ENCODE data around the gene KCNG2.

KCNG2 gene

DNA sequence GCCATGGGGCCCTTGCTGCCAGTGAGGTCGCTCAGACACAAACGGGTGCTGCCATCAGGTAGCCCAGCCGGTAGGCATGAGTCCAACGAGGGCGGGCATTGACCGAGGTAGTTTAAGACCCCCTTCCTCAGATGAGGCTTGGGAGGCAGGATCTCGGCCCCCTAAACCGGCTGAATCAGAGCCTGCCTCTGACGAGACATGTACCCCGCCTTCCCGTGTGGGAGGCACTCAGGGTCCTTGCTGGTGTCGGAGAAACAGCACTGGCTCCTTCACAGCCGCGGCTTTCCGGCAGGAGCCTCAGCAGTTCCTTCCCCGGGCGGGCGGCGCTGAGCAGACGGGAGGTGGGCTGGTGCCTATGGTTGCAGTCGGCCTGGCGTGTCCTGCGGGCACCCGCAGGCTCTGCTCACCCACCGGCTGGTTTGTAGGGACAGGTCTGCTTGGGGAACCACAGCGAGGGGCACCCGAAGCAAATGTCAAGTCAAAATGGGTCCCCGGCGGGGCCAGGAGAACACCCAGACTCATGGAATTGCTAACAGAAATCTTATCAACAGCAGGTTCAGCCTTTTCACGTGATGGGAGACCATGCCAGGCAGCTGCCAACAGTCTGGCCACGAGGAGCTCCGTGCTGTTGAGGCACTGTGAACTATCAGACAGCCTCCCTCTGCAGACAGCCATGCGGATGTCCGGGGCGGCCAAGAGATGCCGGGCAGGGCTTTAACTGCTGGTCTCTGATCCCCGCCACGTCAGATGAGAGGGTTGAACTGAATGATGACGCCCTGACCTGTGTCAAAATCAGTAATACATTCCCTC, 2.8 kb downstream of the KCNG2 start:
- no peak for DNase-seq

DNA sequence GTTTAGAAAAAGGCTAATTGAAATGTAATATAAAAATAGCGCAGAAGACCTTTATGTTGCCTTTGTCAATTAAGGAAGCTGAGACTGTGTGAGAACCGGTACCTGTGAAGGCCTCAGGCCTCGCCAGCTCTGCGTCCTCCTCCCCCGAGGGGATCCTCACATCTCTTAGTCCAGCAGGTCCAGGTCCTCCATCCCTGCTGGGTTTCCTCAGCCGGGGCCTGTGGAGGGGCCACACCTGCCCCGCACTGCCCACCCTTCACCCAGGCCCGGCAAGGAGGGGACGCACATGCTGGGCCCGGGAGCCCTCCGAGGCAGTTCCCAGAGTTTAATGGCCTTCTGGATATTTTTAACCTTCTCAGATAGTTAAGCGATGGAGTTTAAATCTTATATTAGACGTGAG, 3.5 kb downstream of the KCNG2 start:
- no peak for DNase-seq

DNA sequence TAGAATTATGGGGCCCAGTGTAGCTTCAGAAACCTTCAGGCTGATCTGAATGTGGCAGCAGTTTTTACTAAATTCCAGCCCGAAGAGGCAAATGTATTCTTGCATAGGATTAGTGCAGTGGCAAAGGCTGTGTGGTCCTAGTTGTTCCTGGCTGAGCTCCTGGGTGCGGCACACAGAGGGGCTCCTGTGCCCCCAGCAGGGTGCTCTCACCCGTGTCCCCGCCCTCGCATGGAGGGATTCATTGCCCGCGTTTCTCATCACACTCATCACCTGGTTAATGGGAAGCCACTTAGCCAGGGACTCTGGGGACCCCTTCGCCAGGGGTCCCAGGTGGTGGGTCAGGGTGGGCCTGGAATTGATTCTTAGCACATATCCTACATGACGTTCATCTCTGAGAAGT, 3.9 kb downstream of the KCNG2 start:
- DNase-seq, result no peak

DNA sequence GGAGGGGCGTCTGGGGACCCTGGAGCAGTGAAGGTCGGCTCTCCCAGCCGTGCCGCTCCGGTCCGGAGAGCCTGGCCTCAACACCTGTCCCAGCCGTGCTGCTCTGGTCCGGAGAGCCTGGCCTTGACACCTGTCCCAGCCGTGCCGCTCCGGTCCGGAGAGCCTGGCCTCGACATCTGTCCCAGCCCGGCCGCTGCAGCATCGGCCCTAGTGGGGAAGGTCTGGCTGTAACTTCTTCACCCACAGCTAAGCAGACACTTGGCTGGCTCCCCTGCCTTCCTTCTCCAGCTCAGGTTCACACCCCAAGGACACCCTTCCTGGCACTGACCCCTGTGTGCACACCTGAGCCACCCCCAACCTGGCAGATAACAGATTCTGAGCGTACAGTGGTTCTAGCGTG, 4.6 kb downstream of the KCNG2 start:
- DNase-seq, result no peak

DNA sequence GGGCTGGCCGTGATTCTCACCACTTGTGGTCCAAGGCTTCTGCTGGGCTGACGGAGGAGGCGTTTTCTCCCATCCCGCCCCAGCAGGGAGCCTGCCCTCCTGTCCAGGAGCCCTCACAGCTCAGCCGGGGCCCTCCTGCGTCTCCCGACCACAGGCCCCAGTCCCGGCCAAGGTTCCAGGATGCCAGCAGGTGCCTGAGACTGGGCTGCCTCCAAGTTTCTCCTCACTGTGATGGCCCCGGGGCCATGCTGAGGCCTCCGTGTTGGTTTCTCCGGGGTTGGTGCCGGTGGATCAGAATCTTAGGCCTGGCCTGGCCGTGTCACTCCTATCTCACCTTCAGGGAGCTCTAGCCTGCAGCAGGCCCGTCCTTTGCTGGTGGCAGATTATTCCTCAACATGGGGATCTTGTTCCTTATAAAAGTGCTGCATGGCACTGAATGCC, 5.9 kb downstream of the KCNG2 start:
- DNase-seq, result no peak

DNA sequence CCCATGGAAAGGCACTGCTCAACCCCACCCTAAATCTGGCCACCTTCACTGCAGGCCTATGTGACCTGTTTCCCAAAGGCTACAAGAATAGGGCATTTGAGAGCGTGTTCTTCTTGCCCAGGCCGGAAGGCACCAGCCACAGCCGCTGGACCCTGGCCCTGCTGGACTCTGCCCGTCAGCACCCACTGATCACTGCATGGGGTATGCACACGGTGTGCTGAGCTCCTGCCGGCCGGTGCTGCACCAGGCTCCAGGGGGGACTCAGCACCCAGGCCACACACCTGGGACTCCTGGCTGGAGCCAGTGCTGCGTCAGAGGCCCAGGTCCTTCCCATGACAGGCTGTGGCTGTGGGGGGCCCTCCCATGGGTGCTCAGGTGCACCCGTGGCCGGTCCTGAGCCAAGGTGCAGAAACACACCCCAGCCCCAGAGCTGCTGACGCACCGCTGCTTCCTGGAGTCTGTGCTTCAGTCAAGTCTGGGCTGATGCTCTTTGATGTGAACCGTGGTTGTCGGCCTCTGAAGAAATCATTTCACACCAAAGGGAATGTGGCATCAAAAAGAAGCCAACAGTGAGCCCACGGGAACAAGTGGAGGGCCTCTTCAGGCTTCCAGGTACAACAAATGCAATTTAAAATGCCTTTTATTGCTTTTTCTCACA, 6.5 kb downstream of the KCNG2 start:
- no peak for DNase-seq

DNA sequence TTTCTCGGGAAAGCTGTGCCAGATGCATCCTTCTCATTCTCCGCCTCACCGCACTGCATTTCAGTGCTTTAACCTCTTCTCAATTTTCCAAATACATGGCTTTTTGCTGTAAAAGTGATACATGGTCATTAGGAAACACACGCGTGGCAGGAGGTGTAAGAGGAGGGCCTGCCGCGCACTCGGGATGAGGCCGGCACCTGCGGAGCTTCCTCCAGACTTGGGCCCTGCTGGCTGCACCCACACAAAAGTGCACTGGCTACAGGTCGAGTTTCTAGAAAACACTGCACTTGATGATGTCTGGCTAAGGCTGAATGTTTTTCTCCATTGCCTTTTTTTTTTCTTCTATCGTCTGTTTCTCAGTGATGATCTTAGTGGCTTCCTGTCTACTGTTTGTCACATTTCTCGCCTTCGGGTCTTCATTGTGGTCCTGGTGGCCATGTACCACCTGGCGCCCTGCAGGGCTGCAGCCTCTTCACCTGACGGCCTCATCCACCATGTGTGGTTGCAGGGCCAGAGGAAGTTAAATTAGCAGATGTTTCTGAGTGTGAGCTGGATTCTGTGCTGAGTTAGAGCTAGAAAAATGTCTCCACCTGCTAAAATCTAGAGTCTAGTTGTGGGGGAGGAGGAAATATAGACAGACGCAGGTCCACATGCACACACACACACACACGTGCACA, 7.6 kb downstream of the KCNG2 start:
- no peak for DNase-seq

DNA sequence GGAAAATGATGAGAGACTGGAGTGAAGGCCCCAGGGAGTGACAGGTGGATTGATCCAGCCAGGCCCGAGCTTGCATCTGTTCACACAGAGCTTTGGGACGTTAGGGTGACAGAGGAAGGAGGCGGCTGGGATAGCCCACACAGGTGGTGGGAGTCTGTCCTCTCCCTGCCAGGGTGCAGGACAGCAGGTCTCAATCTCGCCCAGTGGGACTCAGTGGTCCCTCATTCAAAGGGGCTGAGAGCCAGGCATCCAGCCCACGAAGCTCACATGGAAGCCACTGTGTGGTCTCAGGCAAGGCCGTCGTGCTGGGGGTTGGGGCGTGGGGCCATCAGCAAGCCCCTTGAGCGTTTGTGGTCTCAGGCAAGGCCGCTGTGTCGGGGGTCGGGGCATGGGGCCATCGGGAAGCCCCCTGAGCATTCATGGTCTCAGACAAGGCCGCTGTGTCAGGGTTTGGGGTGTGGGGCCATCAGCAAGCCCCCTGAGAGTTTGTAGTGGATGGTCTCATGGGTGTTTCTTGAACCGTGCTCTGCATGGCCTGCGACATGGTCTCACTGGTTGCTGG, 8.3 kb downstream of the KCNG2 start:
- DNase-seq, result no peak

DNA sequence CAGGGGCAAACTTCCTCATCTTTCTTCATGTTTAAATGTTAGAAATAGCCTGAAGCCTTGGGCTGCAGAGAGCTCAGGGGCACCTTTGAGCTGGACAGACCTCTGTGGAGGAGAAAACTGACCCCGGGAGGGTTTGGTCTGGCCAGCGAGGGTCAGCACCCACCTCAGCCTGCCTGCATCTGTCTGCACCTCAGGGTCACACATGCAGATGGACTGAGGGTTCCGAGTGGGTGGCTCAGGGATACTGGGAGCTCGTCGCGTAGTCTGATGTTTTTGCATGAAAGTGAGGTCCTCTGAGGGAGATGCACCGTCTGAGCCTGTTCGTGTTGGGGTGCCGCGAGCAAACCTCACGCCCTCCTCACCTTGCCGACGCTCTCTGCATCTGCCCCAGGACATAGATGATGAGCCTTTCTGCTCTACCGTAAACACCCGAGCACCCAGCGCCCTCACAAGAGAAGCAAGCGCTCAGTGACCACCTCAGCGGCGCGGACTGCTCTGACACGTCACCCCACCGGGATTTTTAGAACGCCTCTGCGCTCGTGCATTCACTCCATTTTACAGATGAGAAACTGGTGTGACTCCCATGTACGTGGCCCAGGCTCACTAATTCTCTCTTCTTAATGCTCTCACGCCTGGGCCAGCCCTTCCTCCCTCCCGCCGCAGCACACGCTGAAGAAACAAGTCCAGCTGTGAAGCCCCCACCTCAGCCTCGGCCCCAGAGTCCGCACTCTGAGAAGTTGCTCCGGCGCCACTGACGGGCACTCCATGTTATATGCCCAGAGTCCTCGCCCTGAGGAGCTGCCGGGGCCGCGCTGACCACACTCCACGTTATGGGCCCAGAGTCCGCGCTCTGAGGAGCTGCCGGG, 9.5 kb downstream of the KCNG2 start:
- no peak for DNase-seq

DNA sequence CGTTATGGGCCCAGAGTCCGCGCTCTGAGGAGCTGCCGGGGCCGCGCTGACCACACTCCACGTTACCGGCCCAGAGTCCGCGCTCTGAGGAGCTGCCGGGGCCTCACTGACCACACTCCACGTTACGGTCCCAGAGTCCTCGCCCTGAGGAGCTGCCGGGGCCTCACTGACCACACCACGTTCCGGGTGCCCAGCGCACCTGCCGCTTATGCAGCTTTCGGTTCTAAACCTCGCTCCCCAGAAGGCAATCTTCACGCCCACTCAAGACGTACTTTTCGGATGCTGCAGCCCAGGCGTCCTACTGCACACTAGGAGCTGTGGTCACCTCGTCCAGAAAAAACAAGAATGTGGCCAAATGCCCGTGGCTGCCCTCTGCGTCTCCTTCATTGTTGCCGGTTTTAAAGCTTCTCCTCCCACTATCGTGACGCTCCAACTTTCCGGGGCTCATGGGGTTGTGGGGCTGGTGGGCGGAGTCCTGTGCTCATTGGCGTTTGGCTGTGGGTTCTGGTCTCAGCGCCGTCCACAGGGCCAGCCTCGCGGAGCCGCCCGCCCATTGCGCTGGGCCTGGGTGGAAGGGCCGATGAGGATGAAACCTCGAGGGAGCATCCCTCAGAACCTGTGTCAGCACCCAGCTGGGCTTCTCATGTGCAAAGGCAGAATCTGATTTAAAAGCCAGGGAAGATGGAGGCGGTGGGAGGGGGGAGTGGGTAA, 11.9 kb downstream of the KCNG2 start:
- DNase-seq, result no peak

DNA sequence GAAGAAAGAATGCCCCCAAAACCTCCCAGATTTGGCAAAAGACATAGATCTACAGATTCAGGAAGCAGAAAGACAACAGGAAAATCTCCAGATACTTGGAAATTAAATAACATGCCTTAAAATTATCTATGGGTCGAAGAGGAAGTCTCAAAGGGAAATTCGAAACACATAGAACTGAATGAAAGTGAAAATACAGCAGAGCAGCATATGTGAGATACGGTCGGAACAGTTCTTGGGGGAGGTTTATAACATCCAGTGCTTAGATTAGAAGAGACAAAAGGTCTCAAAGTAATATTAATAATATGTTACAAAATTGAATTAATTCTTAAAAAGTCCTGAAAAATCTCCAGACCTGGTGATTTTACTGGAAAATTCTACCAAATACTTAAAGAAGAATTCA, 14.3 kb downstream of the KCNG2 start:
- DNase-seq, result no peak

DNA sequence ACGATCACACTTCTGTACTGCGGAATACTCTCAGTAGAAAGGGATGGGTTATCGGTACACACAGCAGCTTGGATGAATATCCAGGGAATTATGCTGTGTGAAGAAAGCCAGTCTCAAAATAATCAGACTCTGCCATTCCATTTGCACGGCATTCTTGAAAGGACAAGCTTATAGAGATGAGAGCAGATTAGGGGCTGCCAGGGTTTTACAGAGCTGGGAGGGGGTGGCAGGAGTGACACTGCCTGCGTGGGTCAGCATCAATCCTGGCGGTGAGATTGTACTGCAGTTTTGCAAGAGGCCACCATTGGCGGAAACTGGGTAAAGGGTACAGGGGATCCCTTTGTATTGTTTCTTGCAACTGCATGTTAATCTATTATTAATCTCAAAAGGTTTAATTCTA, 16.6 kb downstream of the KCNG2 start:
- no peak for DNase-seq

DNA sequence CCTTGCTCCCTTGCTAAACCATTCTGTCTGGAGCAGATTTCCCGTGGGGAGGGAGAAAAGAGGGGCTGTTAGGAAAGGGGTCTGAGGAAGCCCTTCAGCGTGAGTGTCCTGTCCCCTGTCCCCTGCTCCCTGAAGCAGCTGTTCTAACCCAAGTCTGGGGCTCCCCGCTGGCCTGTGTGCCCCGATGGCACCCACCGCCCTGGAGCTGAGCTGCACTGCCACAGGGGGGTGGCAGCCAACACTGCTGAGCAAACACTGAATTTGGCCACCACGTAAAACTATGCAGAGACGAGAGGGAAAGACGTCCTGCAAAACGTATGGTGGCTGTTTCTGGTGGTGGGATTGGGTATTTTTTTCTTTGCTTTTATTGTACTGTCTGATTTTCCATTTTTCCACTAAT, 17.9 kb downstream of the KCNG2 start:
- DNase-seq, result no peak

DNA sequence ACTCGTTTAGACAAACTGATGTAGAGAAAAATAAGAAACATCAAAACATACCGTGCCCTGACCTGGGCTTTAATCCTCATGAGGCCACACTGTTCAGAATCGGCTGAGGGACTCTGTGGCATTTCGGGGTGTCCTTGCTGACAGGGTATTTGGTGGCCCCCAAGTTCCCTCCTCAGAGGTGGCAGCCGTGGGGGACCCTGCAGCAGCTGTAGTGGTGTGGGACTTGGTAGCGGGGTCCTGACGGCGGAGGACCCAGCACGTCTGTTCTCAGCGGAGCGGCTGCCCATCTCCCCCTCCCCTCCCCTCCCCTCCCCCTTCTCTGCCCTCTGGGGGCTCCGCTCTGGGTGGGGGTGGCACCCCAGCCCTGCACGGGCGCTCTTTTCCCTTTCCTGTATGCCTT, 18.4 kb downstream of the KCNG2 start:
- no peak for DNase-seq

DNA sequence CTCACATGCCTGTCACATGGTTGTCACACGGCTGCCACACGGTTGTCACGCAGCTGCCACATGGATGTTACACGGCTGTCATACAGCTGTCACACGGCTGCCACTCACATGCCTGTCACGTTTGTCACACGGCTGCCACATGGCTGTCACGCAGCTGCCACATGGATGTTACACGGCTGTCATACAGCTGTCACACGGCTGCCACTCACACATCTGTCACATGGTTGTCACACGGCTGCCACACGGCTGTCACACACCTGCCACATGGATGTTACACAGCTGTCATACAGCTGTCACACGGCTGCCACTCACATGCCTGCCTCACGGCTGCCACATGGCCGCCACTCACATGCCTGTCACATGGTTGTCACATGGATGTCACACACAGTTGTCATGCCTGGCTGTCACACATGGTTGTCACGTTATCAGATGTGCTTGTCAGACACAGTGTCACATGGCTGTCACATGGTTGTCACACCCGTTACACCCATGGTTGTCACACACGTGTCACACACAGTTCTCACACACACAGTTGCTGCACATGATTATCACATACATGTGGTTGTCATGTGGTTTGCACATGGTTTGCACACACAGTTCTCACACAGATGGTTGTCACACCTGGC, 19.4 kb downstream of the KCNG2 start:
- DNase-seq, result no peak

DNA sequence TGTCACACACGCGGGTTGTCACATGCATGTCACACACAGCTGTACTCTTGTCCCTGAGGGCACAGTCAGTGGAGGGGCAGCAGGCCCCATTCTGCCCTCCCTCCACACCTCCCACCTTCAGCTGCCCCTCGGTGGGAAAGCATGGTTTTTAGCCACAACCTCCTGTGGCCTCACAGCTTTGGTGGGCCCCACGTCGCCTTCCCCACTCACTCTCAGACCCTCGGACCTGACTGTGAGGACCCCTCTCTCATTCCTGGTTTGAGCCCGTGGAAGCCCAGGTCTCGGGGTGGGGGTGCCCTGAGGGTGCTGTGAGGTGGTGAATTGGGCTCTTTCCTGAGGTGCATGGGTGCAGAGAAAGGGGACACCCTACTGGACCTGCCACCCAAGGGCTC, 19.9 kb downstream of the KCNG2 start:
- no peak for DNase-seq

DNA sequence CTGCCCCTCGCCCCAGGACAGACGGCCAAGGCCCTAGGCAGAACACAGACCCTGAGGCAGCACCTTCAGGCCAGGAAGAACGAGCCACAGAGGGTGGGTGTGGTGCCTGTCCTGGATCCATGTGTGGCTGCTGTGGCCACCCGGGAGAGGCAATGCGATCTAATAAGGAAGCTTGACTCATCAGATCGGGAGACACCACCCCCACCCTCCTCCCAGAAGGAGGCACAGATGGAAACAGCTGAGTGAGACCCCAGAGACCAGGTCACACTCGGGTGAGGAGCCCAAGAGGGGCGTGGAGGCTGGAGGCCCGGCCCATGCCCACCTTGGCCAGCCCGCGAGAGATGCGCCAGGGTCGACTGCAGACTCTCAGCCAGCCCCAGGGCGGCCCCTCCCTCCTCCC, 20.3 kb downstream of the KCNG2 start:
- DNase-seq, result no peak

DNA sequence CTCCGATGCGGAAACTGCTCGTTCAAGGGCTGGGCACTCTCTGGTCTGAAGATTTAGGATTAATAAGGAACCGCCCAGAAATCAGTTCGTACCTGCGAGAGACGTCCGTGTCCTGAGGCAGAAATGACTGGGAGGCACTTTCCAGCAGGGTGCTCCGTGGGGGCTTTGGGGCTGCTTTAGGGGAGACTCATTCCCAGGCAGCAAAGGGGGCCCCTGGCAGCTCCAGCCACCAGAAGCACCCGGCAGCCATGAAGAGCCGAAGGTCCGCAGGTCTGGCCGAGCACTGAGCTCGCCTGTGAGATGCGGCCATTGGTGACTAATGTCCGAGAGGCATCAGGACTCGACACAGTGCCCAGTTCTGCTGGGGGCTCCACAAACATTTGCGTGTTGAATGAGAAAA, 20.9 kb downstream of the KCNG2 start:
- DNase-seq, result no peak

DNA sequence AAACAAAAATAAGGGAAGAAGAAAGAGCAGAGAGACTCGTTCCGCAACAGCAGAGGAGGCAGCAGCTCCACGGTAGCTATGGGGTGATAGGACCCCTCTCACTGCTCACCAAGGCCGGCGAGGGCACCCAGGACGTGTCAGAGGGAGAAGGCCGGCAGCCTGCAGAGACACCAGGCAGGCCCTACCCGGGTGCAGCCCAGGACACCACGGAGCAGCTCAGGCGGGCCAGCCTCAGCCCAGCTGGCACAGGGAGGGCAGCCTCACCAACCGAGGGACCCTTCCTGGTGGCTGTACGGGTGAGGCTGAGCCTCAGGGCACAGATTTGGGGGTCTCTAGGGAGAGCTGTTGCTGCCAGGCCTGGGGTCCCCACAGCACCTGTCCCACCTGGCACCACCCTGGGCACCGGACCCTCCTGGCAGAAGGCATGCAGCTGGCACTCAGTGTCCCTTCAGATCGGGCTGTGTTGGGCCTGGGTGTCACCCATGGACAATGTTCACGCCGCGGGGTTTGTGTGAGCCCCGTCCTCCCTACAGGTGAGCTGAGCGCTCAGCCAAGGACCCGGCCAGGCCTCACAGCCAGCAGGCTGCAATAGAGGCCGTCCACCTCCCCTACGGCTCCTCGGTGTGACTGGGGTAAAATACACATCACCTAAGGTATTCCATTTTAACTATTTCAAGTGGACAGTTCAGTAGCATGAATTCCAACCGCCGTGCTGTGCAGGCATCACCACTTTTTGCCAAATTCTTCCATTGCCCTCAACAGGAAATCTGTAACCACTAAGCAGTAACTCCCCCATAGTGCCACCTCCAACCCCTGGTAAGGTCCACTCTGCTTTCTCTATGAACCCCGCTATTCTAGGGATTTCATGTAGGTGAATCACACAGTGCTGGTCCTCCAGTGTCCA, 21.6 kb downstream of the KCNG2 start:
- no peak for DNase-seq

DNA sequence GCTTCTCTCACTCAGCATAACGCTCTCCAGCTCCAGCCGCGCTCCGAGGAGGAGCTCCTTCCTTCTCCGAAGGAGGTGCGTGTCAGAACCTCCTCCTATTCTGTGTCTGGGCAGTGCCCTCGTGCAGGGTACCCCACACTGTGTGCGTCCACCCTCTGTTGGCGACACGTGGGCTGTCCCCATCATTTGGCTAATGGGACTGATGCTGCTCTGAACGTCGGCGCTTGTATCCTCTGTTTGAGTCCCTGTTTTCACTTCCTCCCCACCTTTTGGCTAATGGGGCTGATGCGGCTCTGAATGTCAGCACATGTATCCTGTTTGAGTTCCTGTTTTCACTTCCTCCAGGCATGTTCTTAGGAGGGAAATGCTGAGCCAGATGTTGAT, 22.2 kb downstream of the KCNG2 start:
- no peak for DNase-seq

DNA sequence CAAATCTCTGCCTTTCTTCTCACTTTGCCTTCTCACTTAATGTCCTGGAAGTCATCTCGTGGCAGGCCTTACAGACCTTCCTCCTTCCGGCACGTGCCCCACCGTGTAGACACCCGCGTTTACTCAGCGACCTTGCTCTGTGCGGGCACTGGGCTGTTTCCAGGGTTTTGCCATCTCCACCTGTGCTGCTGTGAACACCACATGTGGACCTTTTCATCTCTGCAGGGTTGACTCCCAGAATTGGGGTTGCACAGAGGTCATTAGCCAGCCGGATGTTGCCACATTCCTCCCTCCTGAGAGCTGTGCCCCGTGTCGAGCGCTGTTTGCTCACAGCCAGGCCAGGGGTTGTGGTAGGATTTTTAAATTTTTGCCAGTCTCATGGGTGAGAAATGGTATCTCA, 25.4 kb downstream of the KCNG2 start:
- no peak for DNase-seq

All from NCI-H510A (cell line).